Fibroblast of skin of scalp (primary cell): Measurements from ENCODE around the gene KCNK4.

Experiments
- DNase-seq: peaks from one replicate; pipeline ENCODE4 v3.0.0-alpha.2; 2013

KCNK4 gene

DNA sequence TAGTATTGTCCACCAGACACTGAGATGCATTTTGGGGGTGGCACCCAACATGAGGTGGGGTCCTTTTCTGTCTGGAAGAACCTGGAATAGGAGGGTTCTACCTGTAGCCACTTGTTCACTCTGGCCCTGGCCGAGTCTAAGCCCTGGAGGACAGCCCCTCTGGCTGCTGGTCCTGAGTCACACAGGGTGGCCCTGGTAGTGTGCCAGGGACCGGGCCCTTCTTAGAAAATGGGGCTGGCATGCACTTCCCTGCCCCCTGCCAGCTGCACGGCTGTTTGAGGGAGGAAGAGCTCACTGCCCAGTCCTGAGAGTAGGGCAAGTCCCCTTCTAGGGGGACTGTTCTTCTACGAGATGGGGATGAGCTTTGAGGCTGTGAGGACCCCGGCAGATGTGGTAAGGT is 37.6 kb upstream of the KCNK4 start:
- DNase-seq = no peak

DNA sequence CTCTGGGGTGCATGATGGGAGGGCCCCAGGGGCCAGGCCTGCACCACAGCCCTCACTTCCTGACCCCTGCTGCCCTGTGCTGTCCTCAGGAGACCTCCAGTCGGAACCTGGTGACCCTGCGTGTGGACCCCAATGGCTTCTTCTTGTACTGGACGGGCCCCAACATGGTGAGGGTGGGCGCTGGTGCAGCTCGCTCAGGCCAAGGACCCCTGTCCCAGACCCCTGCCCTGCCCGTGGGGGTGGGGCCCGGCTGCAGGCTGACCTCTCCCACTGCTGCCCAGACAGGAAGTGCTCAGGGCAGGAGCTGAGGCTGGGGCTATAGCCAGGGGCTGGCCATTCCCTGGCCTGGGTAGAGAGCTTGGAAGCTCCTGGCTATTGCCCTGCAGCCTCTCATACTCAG is 36.8 kb upstream of the KCNK4 start:
- DNase-seq = no peak

DNA sequence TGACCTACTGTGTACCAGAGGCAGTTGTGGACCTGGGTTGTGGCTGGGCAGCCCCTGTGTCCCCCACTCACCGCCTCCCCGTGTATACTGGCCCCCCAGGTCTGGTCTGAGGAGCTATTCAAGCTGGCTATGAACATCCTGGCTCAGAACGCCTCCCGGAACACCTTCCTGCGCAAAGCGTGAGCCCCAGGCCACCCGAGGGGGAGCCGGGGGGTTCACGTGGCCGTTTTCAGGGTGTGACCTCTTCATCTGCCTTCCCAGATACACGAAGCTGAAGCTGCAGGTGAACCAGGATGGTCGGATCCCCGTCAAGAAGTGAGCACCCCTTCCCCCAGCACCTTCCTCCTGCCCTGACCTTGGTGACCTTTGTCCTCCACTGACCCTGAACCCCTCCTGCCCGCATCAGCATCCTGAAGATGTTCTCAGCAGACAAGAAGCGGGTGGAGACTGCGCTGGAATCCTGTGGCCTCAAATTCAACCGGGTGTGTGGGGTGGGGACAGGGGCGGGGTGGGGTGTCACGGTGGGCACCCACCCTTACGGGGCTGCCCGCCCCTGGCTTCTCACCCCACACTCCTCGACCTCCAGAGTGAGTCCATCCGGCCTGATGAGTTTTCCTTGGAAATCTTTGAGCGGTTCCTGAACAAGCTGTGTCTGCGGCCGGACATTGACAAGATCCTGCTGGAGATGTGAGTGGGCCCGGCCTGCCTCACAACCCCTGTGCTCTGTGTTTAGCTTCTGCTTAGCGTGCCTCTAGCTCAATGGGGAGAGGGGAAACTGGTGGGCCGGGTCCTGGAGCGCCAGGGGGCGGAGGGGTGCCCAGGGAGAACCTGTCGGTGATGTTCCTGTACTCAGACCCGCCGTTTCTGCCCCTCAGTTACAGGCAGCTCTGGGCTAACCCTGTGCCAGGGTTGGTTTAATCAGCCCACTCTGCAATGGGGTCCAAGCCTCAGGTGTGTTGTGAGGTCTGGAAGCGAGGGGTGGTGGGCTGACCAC is 35.7 kb upstream of the KCNK4 start:
- no peak for DNase-seq

DNA sequence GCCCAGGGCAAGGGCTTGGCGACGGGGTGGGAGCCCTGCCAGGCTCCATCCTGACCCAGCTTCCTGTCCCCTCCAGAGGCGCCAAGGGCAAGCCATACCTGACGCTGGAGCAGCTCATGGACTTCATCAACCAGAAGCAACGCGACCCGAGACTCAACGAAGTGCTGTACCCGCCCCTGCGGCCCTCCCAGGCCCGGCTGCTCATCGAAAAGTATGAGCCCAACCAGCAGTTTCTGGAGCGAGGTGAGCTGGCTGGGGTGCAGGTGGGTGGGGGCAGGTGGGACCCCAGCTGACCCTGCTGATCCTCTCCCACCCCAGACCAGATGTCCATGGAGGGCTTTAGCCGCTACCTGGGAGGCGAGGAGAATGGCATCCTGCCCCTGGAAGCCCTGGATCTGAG is 34.8 kb upstream of the KCNK4 start:
- DNase-seq = no peak

DNA sequence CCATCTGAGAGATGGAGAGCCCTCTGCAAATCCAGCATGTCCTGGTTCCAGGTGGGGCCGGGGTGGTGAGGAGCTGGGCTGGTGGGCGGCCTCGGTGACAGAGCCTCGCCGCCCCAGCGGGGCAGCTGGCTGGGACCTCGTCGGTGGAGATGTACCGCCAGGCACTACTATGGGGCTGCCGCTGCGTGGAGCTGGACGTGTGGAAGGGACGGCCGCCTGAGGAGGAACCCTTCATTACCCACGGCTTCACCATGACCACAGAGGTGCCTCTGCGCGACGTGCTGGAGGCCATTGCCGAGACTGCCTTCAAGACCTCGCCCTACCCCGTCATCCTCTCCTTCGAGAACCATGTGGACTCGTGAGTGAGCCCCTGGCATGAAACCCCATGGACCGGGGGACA is 32.7 kb upstream of the KCNK4 start:
- DNase-seq = no peak

DNA sequence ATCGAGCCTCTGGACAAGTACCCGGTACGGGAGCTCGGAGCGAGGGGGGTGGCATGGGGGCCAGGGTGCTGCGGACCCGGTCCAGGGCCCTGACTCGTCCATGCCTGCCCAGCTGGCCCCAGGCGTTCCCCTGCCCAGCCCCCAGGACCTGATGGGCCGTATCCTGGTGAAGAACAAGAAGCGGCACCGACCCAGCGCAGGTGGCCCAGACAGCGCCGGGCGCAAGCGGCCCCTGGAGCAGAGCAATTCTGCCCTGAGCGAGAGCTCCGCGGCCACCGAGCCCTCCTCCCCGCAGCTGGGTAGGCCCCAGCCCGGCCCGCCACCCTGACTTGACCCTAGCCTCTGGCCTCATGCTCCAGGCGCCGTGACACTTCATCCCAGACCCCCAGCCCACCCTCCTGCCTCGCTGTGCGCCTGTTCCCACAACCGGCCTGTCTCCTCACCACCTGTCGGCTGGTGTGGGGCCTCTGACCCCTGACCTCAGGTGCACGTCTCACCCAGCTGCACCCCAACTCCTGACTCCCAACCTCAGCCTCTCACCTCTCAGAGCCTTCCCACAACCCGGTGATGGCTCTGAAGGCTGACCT is 32.1 kb upstream of the KCNK4 start:
- DNase-seq = no peak

DNA sequence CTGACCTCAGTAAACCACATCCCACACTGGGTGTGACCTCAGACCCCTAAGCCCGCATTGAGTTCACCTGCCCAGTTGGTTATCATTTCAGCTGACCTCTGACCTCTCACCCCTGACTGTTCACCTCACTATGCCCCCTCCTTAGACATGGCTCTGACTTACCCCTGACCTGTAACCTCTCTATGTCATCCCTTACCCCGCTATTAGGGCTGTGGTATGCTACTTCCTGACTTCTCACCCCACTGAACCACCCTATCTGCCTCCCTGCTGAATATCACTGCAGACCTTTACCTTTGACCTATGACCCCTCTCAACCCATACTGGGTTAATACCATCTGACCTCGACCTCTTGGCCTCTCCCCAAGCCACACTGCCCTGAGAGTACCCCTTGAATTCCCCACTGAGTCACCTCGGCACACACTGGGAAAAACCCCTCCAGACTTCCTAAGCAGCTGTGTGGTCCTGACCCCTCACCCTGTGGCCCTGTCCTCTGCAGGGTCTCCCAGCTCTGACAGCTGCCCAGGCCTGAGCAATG is 31.5 kb upstream of the KCNK4 start:
- no peak for DNase-seq

DNA sequence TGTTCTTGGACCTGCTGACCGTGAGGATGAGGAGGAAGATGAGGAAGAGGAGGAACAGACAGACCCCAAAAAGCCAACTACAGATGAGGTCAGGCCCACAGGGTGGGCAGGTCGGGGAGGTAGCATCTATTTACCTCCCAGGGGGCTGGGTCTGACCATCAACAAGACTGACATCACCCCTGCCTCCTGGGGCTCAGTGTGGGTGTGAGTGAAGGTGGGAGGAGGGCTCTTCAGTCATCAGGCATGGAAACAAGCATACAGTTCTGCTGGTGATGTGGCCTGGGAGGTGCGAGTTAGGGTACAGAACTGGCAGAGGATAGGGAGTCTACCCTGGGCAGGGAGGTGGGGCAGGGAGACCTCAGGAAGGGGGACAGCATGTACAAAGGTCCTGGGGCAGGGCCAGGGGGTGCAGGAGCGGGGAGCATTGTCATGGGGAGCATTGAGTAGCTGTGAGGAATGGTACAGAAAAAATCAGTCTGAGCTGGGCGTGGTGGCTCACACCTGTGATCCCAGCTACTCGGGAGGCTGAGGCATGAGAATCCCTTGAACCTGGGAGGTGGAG is 30.9 kb upstream of the KCNK4 start:
- DNase-seq = no peak

DNA sequence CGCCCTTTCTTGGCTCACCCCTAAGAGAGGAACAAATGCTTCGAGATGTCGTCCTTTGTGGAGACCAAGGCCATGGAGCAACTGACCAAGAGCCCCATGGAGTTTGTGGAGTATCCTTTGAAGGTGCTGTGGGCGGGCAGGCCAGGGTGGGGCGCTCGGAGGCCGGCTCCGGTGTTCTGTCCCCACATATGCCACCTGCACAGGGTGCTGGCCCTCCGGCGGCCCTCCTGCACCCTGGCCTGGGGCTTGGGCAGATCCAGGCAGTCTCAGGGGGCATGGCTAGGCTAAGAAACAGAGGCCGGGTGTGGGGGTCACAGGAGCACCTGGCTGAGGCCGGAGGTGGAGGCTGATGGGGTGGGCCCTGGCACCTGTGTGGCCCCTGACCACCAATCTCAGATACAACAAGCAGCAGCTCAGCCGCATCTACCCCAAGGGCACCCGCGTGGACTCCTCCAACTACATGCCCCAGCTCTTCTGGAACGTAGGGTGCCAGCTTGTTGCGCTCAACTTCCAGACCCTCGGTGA is 29.5 kb upstream of the KCNK4 start:
- no peak for DNase-seq

DNA sequence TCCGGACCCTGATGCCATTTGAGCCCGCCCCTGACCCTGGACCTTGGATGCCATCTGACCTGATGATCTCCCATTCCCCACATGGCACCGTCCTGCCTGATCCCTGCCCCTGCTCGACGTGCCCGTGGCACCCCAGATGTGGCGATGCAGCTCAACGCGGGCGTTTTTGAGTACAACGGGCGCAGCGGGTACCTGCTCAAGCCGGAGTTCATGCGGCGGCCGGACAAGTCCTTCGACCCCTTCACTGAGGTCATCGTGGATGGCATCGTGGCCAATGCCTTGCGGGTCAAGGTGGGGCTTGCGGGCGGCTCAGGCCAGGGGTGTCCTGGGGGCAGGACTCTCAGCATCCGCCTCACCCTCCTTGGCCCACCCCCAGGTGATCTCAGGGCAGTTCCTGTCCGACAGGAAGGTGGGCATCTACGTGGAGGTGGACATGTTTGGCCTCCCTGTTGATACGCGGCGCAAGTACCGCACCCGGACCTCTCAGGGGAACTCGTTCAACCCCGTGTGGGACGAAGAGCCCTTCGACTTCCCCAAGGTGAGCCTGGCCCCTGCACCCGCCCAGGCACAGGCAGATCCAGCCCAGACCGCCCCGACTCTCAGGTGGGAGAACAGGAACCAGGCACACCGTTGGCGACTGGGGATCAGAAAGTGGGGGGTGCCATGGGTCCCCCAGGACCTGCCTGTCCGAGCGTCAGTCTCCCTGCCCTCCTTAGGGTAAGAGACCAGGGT is 28.7 kb upstream of the KCNK4 start:
- DNase-seq = no peak

DNA sequence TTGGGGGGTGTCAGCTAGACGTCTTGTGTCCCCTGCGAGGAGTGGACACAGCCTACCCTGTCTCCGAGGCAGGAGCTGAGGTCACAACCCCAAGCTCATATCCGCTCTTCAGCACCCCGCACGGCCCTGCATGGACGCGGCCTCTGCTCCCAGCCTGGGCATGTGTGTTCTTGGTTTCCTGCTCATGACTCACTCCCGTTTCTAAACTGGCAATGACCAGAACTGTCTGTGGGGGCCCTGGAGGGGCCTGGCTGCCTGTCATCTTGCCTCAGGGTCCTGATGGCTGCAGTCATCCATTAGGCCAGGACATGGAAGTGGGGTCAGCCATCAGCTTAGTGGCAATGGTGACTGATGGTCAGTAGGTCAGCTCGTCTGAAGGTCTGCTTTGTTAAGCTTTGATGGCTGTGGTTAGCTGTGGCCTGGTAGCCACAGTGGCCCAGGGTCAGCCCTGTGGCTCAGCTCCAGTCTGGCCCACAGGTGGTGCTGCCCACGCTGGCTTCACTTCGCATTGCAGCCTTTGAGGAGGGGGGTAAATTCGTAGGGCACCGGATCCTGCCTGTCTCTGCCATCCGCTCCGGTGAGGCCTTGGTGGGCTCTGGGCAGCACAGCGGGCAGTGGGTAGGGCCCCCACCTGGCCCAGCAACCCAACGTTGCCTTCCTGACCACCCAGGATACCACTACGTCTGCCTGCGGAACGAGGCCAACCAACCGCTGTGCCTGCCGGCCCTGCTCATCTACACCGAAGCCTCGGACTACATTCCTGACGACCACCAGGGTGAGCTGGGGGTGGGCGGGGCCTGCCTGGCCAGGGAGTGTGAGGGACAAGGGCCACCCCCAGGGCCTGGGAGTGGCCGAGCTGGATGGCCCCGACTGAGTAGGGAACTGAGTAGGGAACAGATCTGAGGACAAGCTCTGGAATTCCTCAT is 27.8 kb upstream of the KCNK4 start:
- DNase-seq = peak; percentile 22

DNA sequence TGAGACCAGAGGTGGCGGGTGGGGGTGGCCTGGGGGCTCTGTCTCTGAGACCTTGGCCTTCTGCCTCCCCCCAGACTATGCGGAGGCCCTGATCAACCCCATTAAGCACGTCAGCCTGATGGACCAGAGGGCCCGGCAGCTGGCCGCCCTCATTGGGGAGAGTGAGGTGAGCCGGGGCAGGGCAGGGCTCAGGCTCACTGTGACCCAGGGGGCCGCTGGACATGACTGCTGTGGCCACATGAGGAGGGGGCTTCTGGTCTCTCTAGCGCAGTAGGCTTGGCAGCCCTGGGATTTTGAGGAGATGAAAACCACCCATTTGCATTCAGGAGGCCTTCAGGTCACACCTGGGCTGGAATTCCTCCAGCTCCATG is 27.2 kb upstream of the KCNK4 start:
- DNase-seq = no peak

DNA sequence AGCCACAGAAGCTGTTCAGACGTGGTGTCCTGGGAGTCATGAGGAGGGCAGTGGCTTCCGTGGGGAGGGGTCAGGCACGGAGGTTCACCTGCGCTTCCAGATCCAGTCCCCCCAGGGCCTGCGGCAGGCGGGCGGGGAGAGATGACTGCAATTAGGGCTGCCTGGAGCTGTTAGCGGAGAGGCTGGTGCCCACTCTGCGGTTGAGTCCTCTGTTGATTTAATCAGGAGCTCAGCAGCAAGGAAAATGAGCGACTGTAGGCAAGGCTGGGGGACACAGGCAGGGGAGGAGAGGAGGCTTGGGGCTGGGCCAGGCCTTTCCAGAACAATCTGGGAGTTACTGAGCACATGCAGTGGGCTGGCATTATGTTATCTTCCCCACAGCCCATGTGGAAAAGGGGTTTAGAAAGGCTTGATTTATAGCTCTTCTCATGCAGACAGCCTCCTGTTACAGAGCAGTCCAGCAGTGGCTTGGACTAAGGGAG is 26.7 kb upstream of the KCNK4 start:
- DNase-seq = no peak

DNA sequence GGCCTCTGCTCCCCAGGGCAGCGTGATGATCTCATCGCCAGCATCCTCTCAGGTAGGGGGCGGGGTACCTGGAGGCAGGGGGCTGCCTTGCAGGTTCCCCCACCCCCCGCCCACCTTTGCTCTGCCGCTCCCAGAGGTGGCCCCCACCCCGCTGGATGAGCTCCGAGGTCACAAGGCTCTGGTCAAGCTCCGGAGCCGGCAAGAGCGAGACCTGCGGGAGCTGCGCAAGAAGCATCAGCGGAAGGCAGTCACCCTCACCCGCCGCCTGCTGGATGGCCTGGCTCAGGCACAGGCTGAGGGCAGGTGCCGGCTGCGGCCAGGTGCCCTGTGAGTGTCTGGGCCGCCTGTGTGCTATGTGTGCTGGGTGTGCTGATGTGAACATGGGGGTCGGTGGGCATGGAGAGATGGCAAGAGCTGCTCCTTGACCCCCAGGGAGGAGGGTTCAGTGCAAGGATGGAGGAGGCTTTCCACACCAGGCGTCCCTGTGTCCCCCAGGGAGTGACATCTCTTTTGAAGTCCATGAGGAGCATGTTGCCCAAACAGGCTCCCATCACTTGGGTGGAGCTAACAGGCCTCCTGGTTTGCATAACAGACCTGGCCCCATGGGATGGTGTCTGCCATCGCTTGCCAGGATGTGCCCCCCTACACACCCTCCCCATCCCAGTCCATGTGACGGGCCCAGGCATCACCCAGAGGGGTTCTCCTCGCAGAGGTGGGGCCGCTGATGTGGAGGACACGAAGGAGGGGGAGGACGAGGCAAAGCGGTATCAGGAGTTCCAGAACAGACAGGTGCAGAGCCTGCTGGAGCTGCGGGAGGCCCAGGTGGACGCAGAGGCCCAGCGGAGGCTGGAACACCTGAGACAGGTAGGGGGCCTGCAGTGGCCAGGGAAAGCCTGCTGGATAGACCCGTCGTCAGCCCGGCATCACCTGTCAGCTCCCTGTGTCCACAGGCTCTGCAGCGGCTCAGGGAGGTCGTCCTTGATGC is 25.6 kb upstream of the KCNK4 start:
- no peak for DNase-seq

DNA sequence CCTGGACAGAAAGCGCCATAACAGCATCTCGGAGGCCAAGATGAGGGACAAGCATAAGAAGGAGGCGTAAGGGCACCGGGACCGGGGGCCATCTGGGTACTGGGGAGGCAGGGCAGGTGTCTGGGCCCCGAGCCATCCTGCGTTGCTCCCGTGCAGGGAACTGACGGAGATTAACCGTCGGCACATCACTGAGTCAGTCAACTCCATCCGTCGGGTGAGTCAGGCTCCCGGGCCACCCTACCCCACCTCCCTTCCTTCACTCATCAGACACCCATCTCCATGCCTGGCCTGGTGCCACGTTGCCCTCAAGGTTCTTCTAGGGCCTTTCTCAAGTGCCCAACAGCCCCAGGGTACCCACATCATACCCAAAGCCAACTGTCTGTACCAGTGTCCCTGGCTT is 24.8 kb upstream of the KCNK4 start:
- DNase-seq = no peak

DNA sequence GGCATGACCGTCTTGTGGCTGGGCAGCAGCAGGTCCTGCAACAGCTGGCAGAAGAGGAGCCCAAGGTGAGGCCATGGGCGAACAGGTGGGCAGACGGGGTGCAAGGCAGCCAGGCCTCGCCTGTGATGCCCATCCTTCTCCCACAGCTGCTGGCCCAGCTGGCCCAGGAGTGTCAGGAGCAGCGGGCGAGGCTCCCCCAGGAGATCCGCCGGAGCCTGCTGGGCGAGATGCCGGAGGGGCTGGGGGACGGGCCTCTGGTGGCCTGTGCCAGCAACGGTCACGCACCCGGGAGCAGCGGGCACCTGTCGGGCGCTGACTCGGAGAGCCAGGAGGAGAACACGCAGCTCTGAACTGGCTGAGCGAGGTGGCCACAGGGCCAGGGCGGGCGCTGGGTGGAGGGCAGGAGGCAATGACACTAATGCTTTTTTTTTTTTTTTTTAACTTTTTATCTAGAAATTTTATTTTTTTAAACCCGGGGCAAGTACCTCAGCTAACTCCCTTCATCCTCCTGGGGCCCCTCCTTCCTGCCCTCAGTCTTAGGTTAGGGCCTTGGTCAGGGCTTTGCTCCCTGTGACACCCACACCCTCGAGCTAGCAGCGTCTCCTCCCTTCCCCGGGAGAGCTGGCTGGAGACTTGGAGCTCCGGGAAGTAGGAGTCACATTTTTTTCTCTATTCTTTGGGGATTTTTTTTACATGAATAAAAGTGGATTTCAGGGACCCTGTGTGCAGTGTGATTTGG is 23.7 kb upstream of the KCNK4 start:
- no peak for DNase-seq

DNA sequence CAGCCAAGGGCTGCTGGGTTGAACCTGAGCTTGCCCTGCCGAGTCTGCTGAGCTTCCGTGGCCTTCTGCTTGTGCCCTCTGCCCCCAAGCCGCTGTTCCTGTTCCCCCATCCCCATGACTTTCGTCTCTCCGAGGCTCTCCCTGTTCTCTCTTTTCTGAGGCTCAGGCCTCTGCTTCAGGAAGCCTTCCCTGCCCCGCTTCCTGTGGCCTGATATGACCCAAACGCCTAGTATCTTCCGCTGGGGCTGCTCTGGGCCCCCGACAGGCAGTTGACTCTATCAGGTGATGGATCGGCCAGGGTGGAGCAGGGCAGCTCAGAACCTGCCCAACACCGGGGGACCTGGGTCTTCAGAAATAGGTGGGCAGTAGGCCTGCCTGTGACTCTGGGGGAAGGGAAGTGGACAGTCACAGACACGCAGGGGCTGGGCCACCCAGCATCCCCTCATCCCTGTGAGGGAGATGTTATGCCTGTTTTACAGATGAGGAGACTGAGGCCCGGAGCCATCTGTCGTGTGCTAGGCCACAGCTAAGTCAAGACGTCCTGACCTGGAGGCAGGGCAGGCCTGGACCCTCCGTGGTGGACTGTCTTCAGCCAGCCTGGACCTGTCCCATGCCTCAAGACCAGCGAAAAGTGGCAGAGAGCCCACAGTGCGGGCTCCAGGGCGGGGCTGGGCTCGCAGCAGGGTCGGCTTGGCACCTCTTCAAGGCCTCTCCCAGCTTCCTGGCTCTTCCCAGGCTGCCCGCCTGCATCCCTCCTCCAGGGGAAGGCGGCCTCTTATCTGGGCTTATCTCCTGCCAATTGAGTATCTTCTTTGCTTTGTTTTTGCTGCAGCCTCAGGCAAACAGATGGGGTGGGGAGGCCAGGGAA is 22.8 kb upstream of the KCNK4 start:
- DNase-seq = peak; percentile 46

DNA sequence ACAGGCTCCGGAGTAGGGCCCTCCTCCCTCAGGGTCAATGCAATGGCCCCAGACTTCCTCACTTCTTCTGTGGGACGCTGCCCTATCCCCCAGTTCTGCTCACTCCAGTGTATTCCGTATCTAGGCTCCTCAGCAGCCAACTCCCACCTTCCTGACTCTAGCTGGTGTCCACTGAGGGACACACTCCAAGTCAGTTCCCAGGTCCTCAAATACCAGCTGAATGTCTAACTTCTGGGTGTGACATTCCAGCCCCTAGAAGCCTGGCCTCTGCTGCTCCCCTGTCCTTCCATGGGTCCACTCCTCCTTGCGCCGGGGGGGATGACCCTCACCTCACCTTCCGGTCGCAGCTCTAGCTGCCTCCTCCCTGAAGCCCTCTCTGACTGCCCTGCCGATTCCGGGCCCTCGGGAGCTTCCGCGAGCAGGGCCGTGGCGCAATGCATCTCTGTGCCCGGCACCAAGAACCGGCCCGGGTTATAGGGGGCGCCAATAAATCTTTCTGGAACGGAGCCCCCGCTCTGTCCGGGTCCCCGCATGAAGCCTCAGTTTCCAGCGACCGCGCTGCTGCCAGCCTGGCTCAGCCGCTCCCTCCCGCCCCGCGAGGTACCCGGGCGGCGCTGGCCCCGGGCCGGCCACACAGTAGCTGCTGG is 22.1 kb upstream of the KCNK4 start:
- DNase-seq = peak; percentile 46
